Activated naive CD4-positive, alpha-beta T cell treated with anti-CD3 and anti-CD28 coated beads, Interleukin-2, amount 50 U/mL, for 16 hours (primary cell): Measurements from ENCODE around the gene MYO15B.

ENCODE experiments used
- DNase-seq: peaks from one replicate; pipeline ENCODE4 v3.0.0-alpha.2; 2020

MYO15B gene

DNA sequence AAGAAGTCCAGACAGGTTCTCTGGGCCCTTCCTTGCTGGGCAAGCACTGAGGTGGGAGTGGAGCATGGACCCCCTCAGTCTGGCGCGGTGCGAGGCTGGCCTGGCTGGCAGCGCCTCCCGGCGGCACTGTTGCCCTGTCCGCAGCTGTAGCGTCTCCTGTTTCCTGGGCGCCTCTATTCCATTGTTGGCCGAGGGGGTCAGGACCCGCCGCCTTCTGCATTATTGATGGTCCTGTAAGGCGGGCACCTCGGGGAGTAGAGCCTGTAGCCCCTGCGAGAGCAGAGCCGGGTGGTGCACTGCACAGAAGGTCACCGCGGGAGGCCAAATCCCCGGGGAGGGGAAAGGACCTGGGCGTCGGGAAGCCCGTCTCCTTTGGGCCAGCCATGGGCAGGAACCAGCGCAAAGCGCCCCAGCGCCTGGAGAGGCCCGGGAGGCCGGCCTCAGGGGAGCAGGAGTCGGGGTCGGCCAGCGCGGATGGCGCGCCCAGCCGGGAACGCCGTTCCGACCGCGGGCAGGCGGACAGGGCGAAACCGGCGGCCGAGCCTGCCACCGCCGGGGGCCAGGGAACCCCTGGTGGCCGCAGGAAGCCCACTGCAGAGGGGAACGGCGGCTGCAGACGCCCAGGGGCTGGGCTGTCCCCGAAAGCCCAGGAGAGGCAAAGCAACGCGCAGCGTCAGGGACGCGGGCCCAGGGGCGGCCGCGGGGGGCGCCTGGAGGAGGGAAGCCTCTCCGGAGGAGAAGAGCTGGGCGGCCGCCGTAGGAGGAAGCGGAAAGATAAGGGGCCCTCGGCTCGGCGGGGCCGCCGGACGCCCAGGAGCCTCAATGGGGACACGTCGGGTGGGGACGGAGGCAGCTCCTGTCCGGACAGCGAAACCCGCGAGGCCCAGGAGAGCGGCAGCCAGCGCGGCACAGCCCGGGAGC is at the start of gene MYO15B:
Gene MYO15B (plus strand): TSS at position 126 of the 921 bp plus-strand sequence. CDS start 258 bp downstream, at position 384.
- DNase-seq = peak; percentile 71

DNA sequence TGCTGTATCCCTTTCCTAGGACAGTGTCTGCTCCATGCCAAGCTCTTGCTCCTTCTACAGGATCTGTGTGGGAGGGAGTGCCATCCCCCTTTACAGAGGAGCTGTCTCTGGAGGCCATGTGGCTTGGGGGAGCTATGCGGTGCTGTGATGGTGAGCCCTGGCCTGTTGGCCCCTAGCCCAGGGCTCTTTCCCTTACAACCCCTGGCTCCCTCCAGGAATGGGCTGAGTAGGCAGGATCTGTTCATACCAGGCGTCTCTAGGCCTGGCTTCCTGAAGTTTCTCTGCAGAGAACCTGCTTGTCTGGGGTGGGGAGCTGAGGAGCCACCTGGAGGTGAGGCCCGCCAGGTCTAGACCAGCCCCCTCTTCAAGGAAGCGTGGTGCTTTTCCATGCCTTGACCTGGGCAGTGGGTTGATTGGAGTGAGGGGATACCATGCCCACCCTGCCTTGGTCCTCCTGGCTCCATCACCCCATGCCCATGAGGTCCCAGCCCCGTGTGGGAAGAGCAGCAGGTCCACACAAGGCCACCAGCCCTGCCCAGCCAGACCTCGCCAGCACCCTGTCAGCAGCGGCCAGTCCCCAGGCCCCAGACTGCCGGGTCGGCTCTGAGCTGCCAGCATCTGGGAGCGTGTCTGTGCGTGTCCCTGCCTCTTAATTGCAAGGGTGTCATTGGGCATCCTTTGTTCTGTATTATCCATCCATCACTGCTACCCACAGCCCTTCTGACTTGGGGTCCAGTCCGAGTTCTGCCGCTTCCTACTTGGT is 47.5 kb upstream of the MYO15B start:
- DNase-seq = no peak

DNA sequence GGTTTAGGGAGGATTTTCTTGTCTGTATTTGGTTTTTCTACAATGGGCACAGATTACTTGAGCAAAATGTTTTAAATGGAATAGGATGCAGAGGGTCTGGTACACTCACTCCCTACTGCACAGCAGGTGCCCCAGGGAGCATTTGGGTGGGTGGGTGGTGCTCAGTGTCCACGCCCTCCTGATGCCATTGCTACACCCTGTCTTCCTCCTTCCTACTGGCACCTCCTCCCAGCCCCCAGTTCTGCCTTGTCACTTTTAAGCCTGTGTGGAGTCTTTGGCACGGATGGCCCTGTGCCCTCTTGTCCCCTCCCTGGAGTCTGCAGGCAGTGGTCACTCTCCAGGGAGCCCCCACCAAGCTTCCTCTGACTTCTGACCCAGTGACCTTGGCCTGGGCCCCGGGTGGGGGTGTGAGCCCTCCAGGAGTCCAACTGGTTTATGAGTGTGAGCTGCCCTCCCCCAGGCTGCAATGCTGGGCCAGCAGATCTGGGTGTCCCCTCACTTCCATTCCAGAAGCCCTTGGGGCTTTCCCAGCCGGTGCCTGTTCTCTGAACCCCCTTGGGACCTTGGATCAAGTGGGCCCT is 46.6 kb upstream of the MYO15B start:
- no peak for DNase-seq

DNA sequence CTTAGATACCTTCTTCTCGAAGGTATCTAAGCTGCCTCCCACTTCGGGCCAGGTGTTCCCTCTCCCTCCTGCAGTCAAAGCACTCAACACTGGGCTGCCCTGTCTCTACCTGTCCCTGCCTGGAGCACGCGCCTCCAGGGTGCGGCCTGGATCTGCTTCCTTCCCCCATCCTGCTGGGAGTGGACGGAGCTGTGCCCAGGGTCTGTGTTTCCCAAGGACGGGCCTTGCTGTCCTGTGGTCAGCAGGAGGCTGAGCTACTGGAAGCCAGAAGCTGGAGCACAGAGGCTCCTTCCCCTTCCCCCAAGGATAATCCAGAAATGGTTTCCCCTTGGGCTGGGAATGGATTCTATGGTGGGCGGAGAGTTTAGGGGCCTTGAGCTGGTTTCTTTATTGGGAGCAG is 45.4 kb upstream of the MYO15B start:
- DNase-seq = no peak

DNA sequence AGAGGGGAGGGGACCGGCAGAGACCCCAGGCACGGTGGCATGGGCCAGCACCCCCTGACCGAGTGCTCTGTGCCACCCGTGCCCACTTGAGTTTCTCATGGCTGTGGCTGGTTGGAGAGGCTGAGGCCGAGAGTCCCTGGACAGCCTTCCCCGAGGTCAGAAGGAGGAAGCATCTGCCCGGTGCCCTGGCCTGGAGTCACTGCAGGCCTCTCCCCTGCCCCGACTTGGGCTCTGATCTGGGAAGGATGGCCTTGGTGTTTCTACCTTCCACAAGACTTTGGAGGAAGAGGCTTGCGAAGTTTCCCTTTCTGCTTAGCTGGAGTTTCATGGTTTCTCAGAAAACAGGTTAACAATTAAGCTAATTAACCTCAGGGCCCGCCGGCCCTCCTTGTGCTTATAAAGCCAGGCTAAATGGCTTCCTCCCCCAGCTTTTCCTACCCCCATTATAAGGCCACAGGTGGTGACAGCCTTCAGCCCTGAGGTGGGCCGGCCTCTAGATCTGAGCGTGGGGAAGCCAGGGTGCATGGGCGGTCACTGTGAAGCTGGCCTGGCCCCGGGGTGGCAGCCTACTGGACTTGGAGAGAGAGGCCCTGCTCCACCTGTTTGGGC is 44.8 kb upstream of the MYO15B start:
- DNase-seq = no peak

DNA sequence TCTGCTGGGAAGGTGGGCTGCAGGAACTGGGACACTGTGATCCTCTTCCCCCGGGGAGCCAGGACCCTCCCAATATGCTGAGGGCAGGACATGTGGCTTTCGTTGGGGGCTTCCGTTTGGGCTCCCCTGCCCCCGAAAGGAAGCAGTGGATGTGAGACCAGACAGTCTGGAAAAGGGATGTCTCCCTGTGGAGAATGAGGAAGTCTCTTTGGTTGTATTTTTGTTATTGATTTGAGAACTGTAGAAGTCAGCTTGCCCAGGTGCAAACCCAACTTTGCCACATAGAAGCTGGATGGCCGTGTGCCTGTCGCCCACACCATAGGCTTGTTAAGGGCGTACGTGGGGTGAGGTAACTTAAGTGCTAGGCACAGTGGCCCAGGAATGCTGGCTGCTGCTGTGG is 43.4 kb upstream of the MYO15B start:
- DNase-seq = no peak

DNA sequence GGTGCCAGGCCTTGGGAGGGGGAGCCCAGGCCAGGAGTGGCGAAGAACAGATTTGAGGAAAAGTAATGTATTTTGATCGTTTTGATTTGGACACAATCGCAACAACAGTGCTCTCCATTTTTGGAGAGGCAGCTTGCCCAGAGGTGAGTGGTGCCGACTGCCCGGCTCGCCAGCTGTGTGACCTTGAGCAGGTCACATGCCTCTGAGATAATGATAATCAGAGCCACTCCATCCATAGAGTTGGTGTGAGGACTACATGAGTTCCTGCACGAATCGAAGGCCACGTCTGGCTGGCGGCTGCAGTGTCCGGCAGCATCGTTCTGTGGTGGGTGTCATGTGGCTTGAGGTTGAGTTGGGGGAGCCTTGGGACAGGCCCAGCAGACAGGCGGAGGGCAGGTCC is 41.4 kb upstream of the MYO15B start:
- DNase-seq = no peak

DNA sequence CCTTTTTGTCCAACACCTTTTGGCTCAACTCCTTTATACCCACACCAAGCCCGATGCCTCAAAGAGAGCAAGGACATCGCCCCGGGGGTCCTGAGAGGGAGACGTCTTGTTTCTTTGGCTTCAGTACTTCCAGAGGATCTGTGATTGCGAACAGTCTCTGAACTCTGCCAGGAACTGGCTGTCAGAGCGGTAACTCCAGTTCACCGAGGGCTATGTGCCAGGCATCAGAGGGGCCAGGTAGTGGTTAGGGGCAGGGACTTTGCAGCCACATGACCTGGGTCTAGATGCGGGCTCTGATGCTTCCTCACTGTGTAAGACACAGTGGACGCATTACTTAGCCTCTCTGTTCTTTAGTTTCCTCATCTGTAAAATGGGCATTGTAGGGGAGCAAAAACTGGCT is 40.5 kb upstream of the MYO15B start:
- no peak for DNase-seq

DNA sequence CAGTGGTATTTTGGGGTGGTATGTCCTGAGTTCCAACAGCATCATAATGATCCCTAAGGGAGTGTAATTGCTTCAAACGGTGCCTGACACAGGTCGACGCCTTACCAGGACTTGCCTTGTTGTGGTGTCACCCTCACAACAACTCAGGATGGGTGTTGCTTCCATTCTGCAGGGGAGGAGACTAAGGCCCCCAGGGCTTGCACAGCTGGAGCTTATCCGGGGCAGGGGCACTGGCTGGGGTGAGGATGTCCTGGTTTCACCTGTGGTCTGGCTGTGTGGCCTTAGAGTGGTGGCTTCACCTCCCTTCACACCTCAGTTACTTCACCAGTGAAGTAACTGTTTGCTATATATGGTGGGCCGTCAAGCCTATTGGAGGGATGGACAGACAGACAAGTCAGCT is 38.8 kb upstream of the MYO15B start:
- no peak for DNase-seq

DNA sequence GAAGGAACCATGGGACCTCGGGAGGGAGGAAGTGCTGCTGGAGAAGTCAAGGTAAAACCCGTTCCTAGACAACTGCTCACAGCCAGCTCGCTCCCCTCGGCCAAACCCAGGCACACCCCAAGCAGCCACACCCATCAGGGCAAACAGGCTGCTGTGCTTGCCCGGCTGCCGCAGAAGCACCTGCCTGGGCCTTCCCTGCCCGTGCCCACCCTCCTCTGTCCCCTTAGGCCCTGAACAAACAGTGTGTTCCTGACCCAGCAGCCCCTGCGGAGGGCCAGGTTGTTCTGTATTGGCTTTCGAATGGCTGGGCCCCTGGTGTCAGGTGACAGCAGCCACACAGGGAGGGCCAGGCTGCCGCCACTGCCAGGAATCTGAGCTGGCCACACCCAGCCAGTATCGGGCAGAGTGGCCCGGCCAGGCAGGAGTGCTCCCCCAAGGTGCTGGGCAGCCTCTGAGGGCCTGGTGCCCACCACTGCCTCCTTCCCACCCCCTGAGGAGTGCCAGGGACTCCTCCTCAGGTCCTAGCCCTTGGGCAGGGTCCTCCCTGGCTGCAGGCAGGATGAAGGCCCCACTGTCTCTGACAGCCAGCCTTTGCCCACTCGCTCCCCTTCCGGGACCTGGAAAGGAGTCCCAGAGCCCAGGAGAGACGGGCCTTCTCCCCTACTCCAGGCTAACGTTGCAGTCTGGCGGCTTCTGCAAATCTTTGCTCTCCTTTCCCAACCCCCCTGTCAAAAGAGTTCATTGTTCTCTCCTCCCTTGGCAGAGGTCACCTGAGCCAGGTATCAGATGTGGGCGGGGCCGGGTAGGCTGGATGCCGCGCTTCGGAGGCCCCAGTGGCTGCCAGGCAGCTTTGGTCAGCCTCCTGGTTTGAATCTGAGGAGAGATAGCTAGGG is 38.1 kb upstream of the MYO15B start:
- DNase-seq = no peak

DNA sequence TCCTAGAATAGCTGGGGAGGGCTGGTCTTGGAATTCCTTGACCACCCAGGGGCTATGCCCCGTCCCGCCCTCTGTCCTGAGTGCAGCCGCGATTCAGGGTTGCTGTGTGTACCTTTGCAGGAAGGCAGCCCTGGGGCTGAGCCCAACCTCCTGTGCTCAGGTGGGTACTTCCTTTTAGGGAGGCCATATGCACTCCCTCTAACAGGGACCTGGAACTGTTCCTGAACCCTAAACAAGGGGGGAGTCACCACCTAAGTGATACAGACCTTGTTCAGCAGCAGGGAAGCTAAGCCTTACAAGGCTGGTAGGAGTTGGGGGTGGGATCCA is 37.5 kb upstream of the MYO15B start:
- DNase-seq = no peak

DNA sequence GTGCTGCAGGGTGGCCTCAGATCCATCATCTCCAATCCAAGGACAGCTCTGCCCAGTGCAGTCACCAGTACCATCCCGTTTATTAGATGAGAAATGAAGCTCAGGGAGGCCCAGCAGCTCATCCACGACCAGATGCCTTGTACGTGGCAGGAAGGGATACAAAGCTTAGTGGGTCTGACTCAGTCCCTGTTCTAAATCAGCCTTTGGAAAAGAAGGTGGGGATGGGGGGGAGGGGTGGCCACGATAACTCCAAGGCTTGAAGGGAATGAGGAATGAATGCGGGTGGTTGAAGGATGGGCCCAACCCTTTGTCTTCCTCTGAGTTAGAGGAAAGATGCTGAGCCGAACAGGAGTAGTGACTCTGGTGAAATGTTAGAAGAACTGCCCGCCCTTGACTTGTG is 36.3 kb upstream of the MYO15B start:
- DNase-seq = no peak

DNA sequence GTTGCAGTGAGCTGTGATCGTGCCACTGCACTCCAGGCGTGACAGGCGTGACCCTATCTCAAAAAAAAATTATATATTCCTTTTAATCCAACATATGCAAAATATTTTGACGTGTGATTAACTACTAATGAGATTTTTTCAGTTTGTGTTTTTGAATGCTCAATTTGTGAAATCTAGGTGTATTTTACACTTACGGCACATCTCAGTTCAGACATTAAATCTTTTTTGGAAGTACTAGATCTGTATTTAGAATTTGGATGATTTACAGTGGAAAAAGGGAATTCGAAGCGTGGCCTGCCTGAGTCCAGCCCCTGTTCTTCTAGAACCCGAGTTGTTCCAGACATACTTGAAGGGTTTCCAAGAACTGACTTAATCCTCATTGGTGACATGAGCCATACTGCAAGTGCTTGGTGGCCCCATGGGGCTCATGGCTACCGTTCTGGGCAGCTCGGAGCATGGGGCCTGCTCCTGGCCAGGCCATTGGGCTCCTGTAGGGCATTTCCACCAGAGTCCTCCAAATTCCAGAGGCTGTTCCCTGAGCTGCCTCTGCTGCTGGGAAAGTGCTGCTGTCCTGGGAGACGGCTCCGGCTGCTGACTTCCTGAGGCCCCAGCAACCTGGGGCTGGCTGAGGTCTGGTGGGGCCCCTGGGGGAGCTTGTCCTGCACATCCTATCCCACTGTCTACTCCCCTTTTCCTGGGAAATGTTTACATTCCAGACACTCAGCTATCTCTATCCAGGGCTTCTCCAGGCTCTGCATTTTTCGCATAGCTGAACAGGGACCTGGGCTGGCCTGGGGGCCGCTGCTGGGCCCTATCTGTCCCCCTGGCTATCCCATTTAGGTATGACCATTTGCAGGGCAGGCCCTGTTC is 34.9 kb upstream of the MYO15B start:
- DNase-seq = no peak

DNA sequence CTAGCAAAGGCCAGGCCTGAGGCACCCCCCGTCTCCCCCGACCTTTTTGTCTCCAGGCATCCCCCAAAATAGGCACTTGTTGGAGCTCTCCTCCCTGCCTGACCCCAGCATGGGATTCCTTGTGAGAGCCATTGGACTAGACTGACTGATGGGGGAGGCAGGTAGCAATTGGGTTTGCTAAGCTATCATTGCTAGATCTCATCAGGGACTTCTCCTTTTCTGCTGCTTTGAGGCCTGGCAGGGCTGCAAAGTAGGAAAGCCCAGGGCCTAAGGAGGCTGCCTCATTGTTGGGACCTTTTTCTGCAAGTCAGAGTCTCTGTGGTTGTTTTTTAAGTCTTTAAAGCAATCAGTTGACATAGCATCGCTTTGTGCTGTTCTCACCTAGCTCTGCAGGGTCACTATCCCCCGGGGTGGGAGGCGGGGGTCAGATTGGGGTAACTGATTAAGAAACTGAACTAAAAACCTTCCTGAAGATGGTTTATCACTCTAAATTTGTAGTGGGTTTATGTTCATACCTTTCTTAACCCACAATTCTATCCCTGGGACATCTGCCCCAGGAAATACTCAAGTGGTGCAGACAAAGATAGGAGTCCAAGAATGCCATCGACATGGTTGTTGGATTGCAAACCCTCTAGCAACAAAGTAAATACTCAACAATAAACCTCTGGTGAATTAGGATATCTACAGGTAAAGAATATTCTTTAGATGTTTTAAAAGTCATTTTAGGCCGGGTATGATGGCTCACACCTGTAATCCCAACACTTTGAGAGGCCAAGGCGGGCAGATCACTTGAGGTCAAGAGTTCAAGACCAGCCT is 34.1 kb upstream of the MYO15B start:
- DNase-seq = no peak

DNA sequence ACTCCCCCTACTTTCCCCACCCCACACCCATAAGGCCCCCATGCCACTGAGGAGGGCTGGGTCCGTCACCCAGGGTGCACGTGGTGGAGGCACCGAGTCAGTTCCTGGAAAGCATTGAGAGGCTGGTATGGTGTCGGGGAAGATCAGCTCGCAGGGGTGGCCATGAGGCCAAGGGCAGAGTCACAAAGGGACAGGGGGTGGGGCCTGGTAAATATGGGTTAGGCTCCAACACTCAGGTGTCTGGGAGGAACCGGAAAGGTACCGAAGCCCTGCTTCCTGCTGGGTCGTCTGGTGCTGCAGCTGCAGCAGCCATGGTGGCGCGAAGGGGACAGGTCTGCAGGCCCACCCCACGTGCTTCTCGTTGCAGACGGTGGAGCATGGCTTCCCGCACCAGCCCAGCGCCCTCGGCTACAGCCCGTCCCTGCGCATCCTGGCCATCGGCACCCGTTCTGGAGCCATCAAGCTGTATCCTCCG is 31.9 kb upstream of the MYO15B start:
- no peak for DNase-seq

DNA sequence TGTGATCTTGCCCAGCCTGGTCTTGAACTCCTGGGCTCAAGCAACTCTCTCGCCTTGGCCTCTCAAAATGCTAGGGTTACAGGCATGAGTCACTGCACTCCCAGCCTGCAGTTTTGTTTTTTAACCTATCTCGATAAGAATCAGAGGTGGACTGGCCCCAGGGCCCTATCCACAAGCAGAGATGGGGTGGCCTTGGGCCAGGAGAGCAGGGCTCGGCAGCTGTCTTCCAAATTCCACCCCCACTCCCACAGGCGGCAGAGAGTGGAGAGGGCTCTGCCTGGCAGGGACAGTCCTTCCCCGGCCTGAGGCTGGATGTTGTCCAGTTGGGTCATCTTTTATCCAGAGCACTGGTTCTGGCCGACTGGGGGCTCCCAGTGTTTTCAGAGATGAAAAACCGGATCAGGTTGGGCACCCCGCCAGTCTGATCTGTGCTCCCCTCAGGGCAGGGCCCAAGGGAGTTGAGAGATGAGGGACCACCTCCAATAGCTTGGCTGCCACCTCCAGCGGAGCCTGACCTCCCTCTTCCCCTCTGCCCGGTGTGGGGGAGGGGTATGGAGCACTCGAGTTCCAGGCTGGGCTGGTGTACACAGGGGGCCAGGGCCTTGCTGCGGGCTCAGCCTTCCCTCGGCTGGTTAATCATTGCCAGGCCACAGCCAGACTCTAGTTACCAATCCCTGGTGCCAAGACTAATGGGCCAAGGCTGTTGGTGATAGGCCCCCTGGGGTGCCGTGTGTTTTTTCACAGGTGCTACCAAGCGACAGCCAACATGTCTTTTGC is 30.3 kb upstream of the MYO15B start:
- DNase-seq = no peak

DNA sequence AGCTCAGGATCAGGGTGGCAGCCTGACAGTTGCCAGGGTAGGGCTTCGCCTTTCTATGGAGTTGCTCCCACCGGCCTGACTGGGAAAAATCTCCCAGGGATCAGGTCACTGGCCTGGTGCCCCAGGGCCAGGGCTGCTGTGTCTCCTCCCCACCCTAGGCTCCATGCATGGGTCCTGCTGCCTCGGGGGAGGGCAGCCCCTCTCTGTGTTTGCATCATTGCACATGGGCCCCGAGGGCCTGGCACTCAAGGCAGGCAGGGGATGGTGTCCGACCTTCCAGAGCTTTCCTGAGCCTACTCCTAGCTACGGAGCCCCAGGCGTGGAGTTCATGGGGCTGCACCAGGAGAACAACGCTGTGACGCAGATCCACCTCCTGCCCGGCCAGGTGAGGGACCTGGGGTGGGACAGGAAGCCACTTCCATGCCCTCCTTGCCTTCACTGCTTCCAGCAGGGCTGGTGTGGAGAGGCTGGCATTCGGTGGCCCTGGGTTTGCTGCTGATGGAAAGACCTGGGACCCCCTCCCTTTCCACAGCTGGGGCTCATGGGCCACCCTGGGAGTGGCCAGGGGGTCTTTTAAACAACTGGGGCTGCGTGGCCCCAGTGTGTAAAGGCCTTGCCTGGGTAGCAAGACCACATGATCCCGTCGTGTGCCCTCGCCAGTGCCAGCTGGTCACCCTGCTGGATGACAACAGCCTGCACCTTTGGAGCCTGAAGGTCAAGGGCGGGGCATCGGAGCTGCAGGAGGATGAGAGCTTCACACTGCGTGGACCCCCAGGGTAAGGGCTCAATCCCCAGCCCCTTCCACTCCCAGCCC is 29.5 kb upstream of the MYO15B start:
- DNase-seq = no peak

DNA sequence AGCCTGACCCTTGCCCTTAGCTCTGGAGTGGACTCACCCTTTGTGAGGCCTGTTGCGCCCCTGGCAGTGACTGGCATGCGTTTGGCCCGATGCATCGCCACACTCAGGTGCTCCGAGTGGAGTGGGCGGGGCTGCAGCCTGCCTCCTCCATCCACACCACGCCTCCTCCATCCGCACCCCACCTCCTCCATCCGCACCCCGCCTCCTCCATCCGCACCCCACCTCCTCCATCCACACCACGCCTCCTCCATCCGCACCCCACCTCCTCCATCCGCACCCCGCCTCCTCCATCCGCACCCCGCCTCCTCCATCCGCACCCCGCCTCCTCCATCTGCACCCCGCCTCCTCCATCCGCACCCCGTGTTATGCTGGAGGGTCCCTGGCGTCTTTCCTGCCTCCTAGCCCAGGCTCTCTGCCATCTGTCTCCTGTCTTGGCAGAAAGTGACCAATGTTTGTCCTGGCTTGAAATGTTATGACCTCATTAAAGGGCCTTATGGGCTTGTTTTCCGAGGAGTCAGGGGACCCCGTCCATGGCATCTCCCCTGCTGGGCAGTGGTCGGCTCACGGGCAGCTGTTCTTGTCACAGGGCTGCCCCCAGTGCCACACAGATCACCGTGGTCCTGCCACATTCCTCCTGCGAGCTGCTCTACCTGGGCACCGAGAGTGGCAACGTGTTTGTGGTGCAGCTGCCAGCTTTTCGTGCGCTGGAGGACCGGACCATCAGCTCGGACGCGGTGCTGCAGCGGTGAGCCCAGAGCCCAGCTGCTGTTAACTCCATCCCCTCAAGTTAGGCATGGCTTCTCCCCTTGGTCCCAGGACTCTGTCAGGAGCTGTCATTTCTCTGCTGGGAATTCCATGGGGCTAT is 28.7 kb upstream of the MYO15B start:
- no peak for DNase-seq
